H1 (cell line): Measurements from ENCODE around the gene PLAC9. TPM values are rescaled to one million over a fixed set of nuclear protein-coding genes. Genes with fewer than 3 reads are reported as not detected.

Experiments used
- CTCF ChIA-PET: fragments of 300-600 bp; sonication (Branson Sonifier 250); formaldehyde crosslinking; loops from one replicate; lab custom pipeline; 2021; ENCODE audit not compliant: partially characterized antibody; lab: Charles Lee
- POLR2A ChIA-PET: fragments of 300-600 bp; sonication (Branson Sonifier 250); formaldehyde crosslinking; loops from one replicate; lab custom pipeline; 2021; ENCODE audit warnings: inconsistent platforms; ENCODE audit not compliant: partially characterized antibody; lab: Charles Lee
- DNase-seq, 2 experiments: peaks; one replicate each; pipeline versions ENCODE4 v3.0.0 to v3.0.0-alpha.2; 2010 to 2022; ENCODE audit warnings: low spot score in 2 of 2, low read depth in 1 of 2, mixed read lengths in 1 of 2
- FAIRE-seq: peaks from 2 replicates; lab custom pipeline; 2011; peaks lifted over from hg19 to GRCh38; lab: Jason Lieb, UNC
- H2AFZ ChIP-seq: 2 replicates; pipeline ENCODE4 v1.8.1; 2012; ENCODE audit warnings: low read length, inconsistent platforms
- H2AK5ac ChIP-seq: 2 replicates; pipeline ENCODE4 v1.6.1; 2013; ENCODE audit warnings: low read depth, low read length
- H2BK120ac ChIP-seq: replicated peaks from 2 replicates; pipeline ENCODE3; 2013; ENCODE audit warnings: low read depth, low read length, inconsistent platforms
- H2BK12ac ChIP-seq: 2 replicates; pipeline ENCODE4 v1.6.1; 2013; ENCODE audit warnings: low read depth, low read length
- H2BK15ac ChIP-seq: 2 replicates; pipeline ENCODE4 v1.6.1; 2013; ENCODE audit warnings: low read length
- H2BK20ac ChIP-seq: 2 replicates; pipeline ENCODE4 v1.6.1; 2013; ENCODE audit warnings: low read length
- H2BK5ac ChIP-seq: 2 replicates; pipeline ENCODE4 v1.6.1; 2013; ENCODE audit warnings: low read depth, low read length
- H3K14ac ChIP-seq: 2 replicates; pipeline ENCODE4 v1.6.1; 2013; ENCODE audit warnings: inconsistent platforms; ENCODE audit not compliant: insufficient read length
- H3K18ac ChIP-seq: 2 replicates; pipeline ENCODE4 v1.6.1; 2013; ENCODE audit warnings: low read length; ENCODE audit errors: extremely low read depth
- H3K23ac ChIP-seq: 2 replicates; pipeline ENCODE4 v1.6.1; 2013; ENCODE audit warnings: inconsistent platforms; ENCODE audit not compliant: insufficient read length
- H3K23me2 ChIP-seq: 2 replicates; pipeline ENCODE4 v1.6.1; 2013; ENCODE audit warnings: low read depth, low read length
- H3K27ac ChIP-seq: 2 replicates; pipeline ENCODE4 v1.6.1; 2011; ENCODE audit warnings: low read depth, low read length, inconsistent platforms
- H3K27me3 ChIP-seq, 4 experiments: replicated peaks in 1 of 4; 1 replicate in 1 of 4; 2 replicates in 3 of 4; pipeline versions ENCODE4 v1.6.1 to v1.8.1; 2011 to 2013; ENCODE audit warnings: low read length in 3 of 4, mild to moderate bottlenecking in 3 of 4, inconsistent platforms in 2 of 4, mixed read lengths in 2 of 4, moderate library complexity in 1 of 4; ENCODE audit not compliant: control insufficient read depth in 3 of 4, insufficient read depth in 3 of 4; ENCODE audit errors: extremely low read depth in 1 of 4
- H3K36me3 ChIP-seq, 4 experiments: 2 replicates each; pipeline versions ENCODE4 v1.6.1 to v1.8.1; 2011 to 2013; ENCODE audit warnings: mild to moderate bottlenecking in 4 of 4, low read length in 3 of 4, moderate library complexity in 2 of 4, control low read depth in 1 of 4, inconsistent platforms in 1 of 4; ENCODE audit not compliant: insufficient read depth in 4 of 4, control insufficient read depth in 2 of 4
- H3K4ac ChIP-seq: replicated peaks from 2 replicates; pipeline ENCODE3; 2013; ENCODE audit warnings: low read length, low read depth, mixed read lengths, inconsistent platforms; ENCODE audit not compliant: insufficient read length
- H3K4me1 ChIP-seq, 4 experiments: replicated peaks in 1 of 4; 1 replicate in 1 of 4; 2 replicates in 3 of 4; pipeline versions ENCODE4 v1.6.1 to v1.8.1; 2011 to 2013; ENCODE audit warnings: low read length in 3 of 4, inconsistent platforms in 2 of 4, mixed read lengths in 1 of 4; ENCODE audit not compliant: insufficient read depth in 4 of 4, control insufficient read depth in 3 of 4
- H3K4me2 ChIP-seq, 2 experiments: 2 replicates each; pipeline versions ENCODE4 v1.6.1 to v1.8.1; 2011 to 2013; ENCODE audit warnings: low read depth in 2 of 2, low read length in 2 of 2, control low read depth in 1 of 2, inconsistent platforms in 1 of 2, mild to moderate bottlenecking in 1 of 2; ENCODE audit not compliant: insufficient read depth in 1 of 2
- H3K4me3 ChIP-seq, 4 experiments: fragments of 200-600, 300-600 bp in 1 of 4; sonication (generic), shearing (Covaris generic), sonication (Bioruptor Twin) in 1 of 4; 2 replicates each; pipeline versions ENCODE4 v1.5.1 to v1.8.1; 2011 to 2016; ENCODE audit warnings: low read length in 4 of 4, low read depth in 3 of 4, control low read depth in 2 of 4, inconsistent platforms in 2 of 4, mild to moderate bottlenecking in 2 of 4, mixed read lengths in 1 of 4, moderate library complexity in 1 of 4; ENCODE audit not compliant: insufficient read depth in 2 of 4; ENCODE audit errors: extremely low read depth in 1 of 4
- H3K56ac ChIP-seq: replicated peaks from 2 replicates; pipeline ENCODE3; 2013; ENCODE audit warnings: low read depth, mild to moderate bottlenecking, mixed read lengths, low read length, inconsistent platforms; ENCODE audit not compliant: insufficient read length
- H3K79me1 ChIP-seq: 2 replicates; pipeline ENCODE4 v1.6.1; 2013; ENCODE audit warnings: low read depth, low read length, control low read depth
- H3K79me2 ChIP-seq, 2 experiments: 2 replicates each; pipeline versions ENCODE4 v1.6.1 to v1.8.1; 2012 to 2013; ENCODE audit warnings: low read length in 2 of 2, mild to moderate bottlenecking in 2 of 2, inconsistent platforms in 1 of 2; ENCODE audit not compliant: insufficient read depth in 2 of 2, control insufficient read depth in 1 of 2
- H3K9ac ChIP-seq, 4 experiments: replicated peaks in 1 of 4; 1 replicate in 1 of 4; 2 replicates in 3 of 4; pipeline versions ENCODE4 v1.6.1 to v1.8.1; 2011 to 2013; ENCODE audit warnings: low read depth in 3 of 4, low read length in 3 of 4, control low read depth in 2 of 4, mild to moderate bottlenecking in 2 of 4, moderate library complexity in 2 of 4, inconsistent platforms in 1 of 4; ENCODE audit errors: extremely low read depth in 1 of 4
- H3K9me3 ChIP-seq, 2 experiments: 2 replicates each; pipeline versions ENCODE4 v1.6.1 to v1.8.1; 2012 to 2013; ENCODE audit warnings: mild to moderate bottlenecking in 2 of 2, moderate library complexity in 2 of 2, control low read depth in 1 of 2, inconsistent platforms in 1 of 2, low read depth in 1 of 2, low read length in 1 of 2, mixed read lengths in 1 of 2; ENCODE audit not compliant: insufficient read depth in 2 of 2
- H4K20me1 ChIP-seq, 2 experiments: replicated peaks in 1 of 2; 2 replicates each; pipeline versions ENCODE3 to v1.8.1; 2011 to 2013; ENCODE audit warnings: inconsistent platforms in 2 of 2, low read length in 2 of 2, mild to moderate bottlenecking in 1 of 2; ENCODE audit not compliant: insufficient read depth in 2 of 2, control insufficient read depth in 1 of 2
- H4K5ac ChIP-seq: 2 replicates; pipeline ENCODE4 v1.6.1; 2013; ENCODE audit warnings: low read length, low read depth, mixed read lengths, inconsistent platforms; ENCODE audit not compliant: insufficient read length
- H4K8ac ChIP-seq: 2 replicates; pipeline ENCODE4 v1.8.0; 2013; ENCODE audit warnings: mild to moderate bottlenecking, moderate library complexity, low read length, inconsistent platforms; ENCODE audit not compliant: insufficient read depth; ENCODE audit errors: extremely low read depth
- H4K91ac ChIP-seq: replicated peaks from 2 replicates; pipeline ENCODE3; 2013; ENCODE audit warnings: low read length, mixed read lengths, inconsistent platforms; ENCODE audit not compliant: insufficient read length
- CEBPB ChIP-seq: IDR thresholded peaks from 2 replicates; pipeline ENCODE4 v1.6.1; 2012; ENCODE audit warnings: low read depth, low read length
- EP300 ChIP-seq, 2 experiments: IDR thresholded peaks; 1 replicate in 1 of 2; 2 replicates in 1 of 2; pipeline ENCODE4 v1.6.1; 2011 to 2012; ENCODE audit warnings: low read depth in 2 of 2, low read length in 2 of 2, mild to moderate bottlenecking in 2 of 2, borderline replicate concordance in 1 of 2, inconsistent platforms in 1 of 2, moderate library complexity in 1 of 2
- SRF ChIP-seq: IDR thresholded peaks from 2 replicates; pipeline ENCODE4 v1.6.1; 2011; ENCODE audit warnings: mild to moderate bottlenecking, low read depth, low read length, moderate library complexity
- YY1 ChIP-seq: IDR thresholded peaks from 2 replicates; pipeline ENCODE4 v1.6.1; 2011; ENCODE audit warnings: low read depth, mild to moderate bottlenecking, low read length
- WGBS, 2 experiments: shearing (Covaris generic) in 1 of 2; methylation state at CpG; one replicate each; pipeline versions ENCODE4 v1.1.6 to v1.1.7; 2013 to 2015; ENCODE audit warnings: low lambda C conversion rate in 2 of 2, mixed read lengths in 2 of 2, inconsistent platforms in 1 of 2, low coverage in 1 of 2, missing lambda C conversion rate in 1 of 2; ENCODE audit not compliant: insufficient replicate concordance in 2 of 2, insufficient coverage in 1 of 2, insufficient read length in 1 of 2; ENCODE audit errors: extremely low coverage in 1 of 2, missing lambda C conversion rate in 1 of 2; 5-methylcytosine and 5-hydroxymethylcytosine counted together
- polyA plus RNA-seq, 7 experiments: library from polyadenylated mRNA; depleted of rRNA in 3 of 7; stranded (reverse) in 5 of 7; unstranded in 2 of 7; fragments of >200 nt in 5 of 7; fragments of 200-250 nt in 2 of 7; gene quantifications; 1 replicate in 5 of 7; 2 replicates in 1 of 7; 4 replicates in 1 of 7; pipeline versions ENCODE4 v1.2.1 to v1.2.3, GENCODE V29; 2011 to 2013; ENCODE audit warnings: missing spikeins in 2 of 7, mixed read lengths in 2 of 7
- total RNA-seq: library from RNA; stranded (reverse); fragmentation: NEBNext Ultra II Directional; extraction: Animal tissue kit (Norgen Biotek cat#: 25700); gene quantifications from 2 replicates; pipeline ENCODE4 v1.2.1, GENCODE V29; 2021

Gene PLAC9
- total and polyA plus RNA-seq, 2 of the 8 experiments (the other 6 are each of a cell fraction or from before 2014, with no cell fraction given), result 8.4 to 16.7 TPM

GRCh38 chr10:80184291-80184690, 51.8 kb downstream of the PLAC9 start:
- Histone ChIP-seq H3K23ac (no peak overlapping the region), H3K36me3 (no peaks in the 10 kb centered on the region), H2AFZ (no peak overlapping the region), H3K23me2 (no peaks in the 10 kb centered on the region), H2BK15ac (no peak overlapping the region), H3K18ac (no peak overlapping the region), H3K56ac (no peak overlapping the region), H4K20me1 (peaks cover 0 to 12% of the 10 kb centered on the region in 2 experiments), H3K4me3 (no peak overlapping the region), H4K8ac (no peak overlapping the region), H3K14ac (no peak overlapping the region), H3K9ac (no peak overlapping the region), H2BK12ac (no peak overlapping the region), H2BK5ac (no peak overlapping the region), H2BK20ac (no peak overlapping the region), H3K79me2 (peaks cover 0 to 23% of the 10 kb centered on the region in 2 experiments; a peak in 2 of 4 replicates), H4K91ac (no peak overlapping the region), H3K27me3 (no peaks in the 10 kb centered on the region), H3K27ac (no peak overlapping the region), H3K9me3 (no peaks in the 10 kb centered on the region), H4K5ac (no peak overlapping the region), H2AK5ac (no peak overlapping the region), H3K4me1 (peaks cover 0 to 4% (median 2%) of the 10 kb centered on the region in 4 experiments; a peak in 3 of 7 replicates), H3K4ac (no peak overlapping the region), H2BK120ac (no peak overlapping the region), H3K4me2 (no peak overlapping the region), H3K79me1 (peaks cover 2% of the 10 kb centered on the region)
- DNase-seq, result no peak
- POLR2A ChIA-PET, result interaction anchor here (1.3 to 1.4 kb wide), 2 partner anchors 9 to 20 kb away, joined by 4 to 6 read pairs; no protein-coding TSS in a partner anchor
- FAIRE-seq, result no peak
- CTCF ChIA-PET, result interaction anchor here (1.2 to 3.1 kb wide), 8 partner anchors 8 to 43 kb away, joined by 3 to 18 read pairs (median 7); no protein-coding TSS in a partner anchor
- 90% methylated on average over 4 of the region's 4 CpGs; no CpG with 5 or more reads in 1 of the 2 experiments for WGBS, 2 experiments
- TF ChIP-seq SRF (no peak), CEBPB (no peak), EP300 (IDR thresholded peaks at IDR 0.05; ENCODE audit: borderline replicate concordance in 1 of 2, low read depth in 2 of 2, low read length in 2 of 2) (no peak), YY1 (no peak)
